HCT116 (cell line): Measurements from ENCODE around the gene DARS1. TPM values are rescaled to one million over a fixed set of nuclear protein-coding genes. Genes with fewer than 3 reads are reported as not detected.

Experiments
- ATAC-seq: fragments of 200-7000 bp; cut with Tn5 transposase; 2 replicates; pipeline ENCODE4 v1.9.1; 2020; ENCODE audit warnings: mild to moderate bottlenecking, moderate library complexity
- BruUV-seq: library from RNA; stranded (reverse); fragments of 400-500 nt; replicated peaks from 2 replicates; lab custom pipeline; 2021; lab: Mats Ljungman, UMichigan
- CTCF ChIA-PET: fragments of 300-600 bp; sonication (Branson Sonifier 250); formaldehyde crosslinking; loops from one replicate; lab custom pipeline; 2021; ENCODE audit warnings: antibody characterized with exemption; lab: Charles Lee
- POLR2A ChIA-PET: fragments of 300-600, 350-600 bp; sonication (Branson Sonifier 250); formaldehyde crosslinking; loops from one replicate; lab custom pipeline; 2021; ENCODE audit warnings: antibody characterized with exemption; lab: Charles Lee
- RAD21 ChIA-PET, 2 experiments: fragments of 300-600 bp; sonication (Branson Sonifier 250); formaldehyde crosslinking; loops; one replicate each; lab custom pipeline; 2023; ENCODE audit warnings: low total read pairs in 2 of 2; ENCODE audit not compliant: uncharacterized antibody in 2 of 2, unreplicated experiment in 2 of 2, low non-redundant PET in 1 of 2; lab: Charles Lee
- DNase-seq: peaks from one replicate; pipeline ENCODE4 v3.0.0-alpha.2; 2010; ENCODE audit warnings: low read depth, low spot score
- H2AFZ ChIP-seq: fragments of 200-600 bp; shearing (Covaris generic), sonication (generic); 2 replicates; pipeline ENCODE4 v1.6.1; 2017; ENCODE audit warnings: low read depth, mixed run types, mixed read lengths, antibody characterized with exemption, low read length; ENCODE audit not compliant: poor library complexity, severe bottlenecking
- H3K27ac ChIP-seq: 2 replicates; pipeline ENCODE4 v1.5.1; 2012; ENCODE audit warnings: low read depth, low read length
- H3K27me3 ChIP-seq: fragments of 200-600 bp; sonication (generic); 2 replicates; pipeline ENCODE4 v1.6.1; 2016; ENCODE audit warnings: mixed run types, low read length, mixed read lengths; ENCODE audit not compliant: insufficient read depth
- H3K36me3 ChIP-seq, 2 experiments: fragments of 200-500 bp in 1 of 2; fragments of 200-600 bp in 1 of 2; sonication (Bioruptor generic) in 1 of 2; sonication (generic) in 1 of 2; 2 replicates each; pipeline versions ENCODE4 v1.5.1 to v1.6.1; 2014 to 2016; ENCODE audit warnings: low read length in 2 of 2, inconsistent platforms in 1 of 2, mixed read lengths in 1 of 2, mixed run types in 1 of 2; ENCODE audit not compliant: insufficient read depth in 2 of 2, control insufficient read depth in 1 of 2
- H3K4me1 ChIP-seq, 2 experiments: fragments of 200-600 bp in 1 of 2; sonication (generic) in 1 of 2; 2 replicates each; pipeline versions ENCODE4 v1.5.1 to v1.6.1; 2012 to 2017; ENCODE audit warnings: low read length in 2 of 2, inconsistent platforms in 1 of 2, mild to moderate bottlenecking in 1 of 2, mixed read lengths in 1 of 2, mixed run types in 1 of 2, moderate library complexity in 1 of 2; ENCODE audit not compliant: insufficient read depth in 2 of 2, control insufficient read depth in 1 of 2
- H3K4me2 ChIP-seq: fragments of 200-600 bp; sonication (generic); 2 replicates; pipeline ENCODE4 v1.6.1; 2017; ENCODE audit warnings: mixed run types, low read length, mixed read lengths
- H3K4me3 ChIP-seq, 2 experiments: fragments of 200-600 bp in 1 of 2; sonication (generic) in 1 of 2; replicated peaks in 1 of 2; 2 replicates each; pipeline ENCODE4 v1.5.1; 2011 to 2016; ENCODE audit warnings: low read length in 2 of 2, control low read depth in 1 of 2, low read depth in 1 of 2, mild to moderate bottlenecking in 1 of 2, mixed read lengths in 1 of 2, mixed run types in 1 of 2
- H3K79me2 ChIP-seq: fragments of 200-600 bp; sonication (generic); 2 replicates; pipeline ENCODE4 v1.6.1; 2017; ENCODE audit warnings: mild to moderate bottlenecking, mixed run types, low read length, moderate library complexity, mixed read lengths; ENCODE audit not compliant: insufficient read depth
- H3K9ac ChIP-seq: fragments of 200-600 bp; sonication (generic); 2 replicates; pipeline ENCODE4 v1.6.1; 2016; ENCODE audit warnings: low read length, mixed read lengths
- H3K9me2 ChIP-seq: fragments of 200-600 bp; sonication (generic), shearing (Covaris generic); 2 replicates; pipeline ENCODE4 v1.6.1; 2017; ENCODE audit warnings: mixed run types, mild to moderate bottlenecking, moderate library complexity; ENCODE audit not compliant: insufficient read depth
- H3K9me3 ChIP-seq, 2 experiments: fragments of 200-500 bp in 1 of 2; fragments of 200-600 bp in 1 of 2; sonication (Bioruptor generic) in 1 of 2; sonication (generic) in 1 of 2; 2 replicates each; pipeline ENCODE4 v1.6.1; 2014 to 2017; ENCODE audit warnings: low read length in 2 of 2, mixed read lengths in 2 of 2, inconsistent platforms in 1 of 2, low read depth in 1 of 2, mild to moderate bottlenecking in 1 of 2, mixed run types in 1 of 2, moderate library complexity in 1 of 2; ENCODE audit not compliant: control insufficient read depth in 1 of 2, insufficient read depth in 1 of 2
- H4K20me1 ChIP-seq: fragments of 200-600 bp; sonication (generic), shearing (Covaris generic); 2 replicates; pipeline ENCODE4 v1.6.1; 2017; ENCODE audit warnings: mixed run types, mild to moderate bottlenecking, moderate library complexity; ENCODE audit not compliant: insufficient read depth
- CBX3 ChIP-seq: IDR thresholded peaks from 2 replicates; pipeline ENCODE4 v1.6.1; 2012; ENCODE audit warnings: low read depth
- CEBPB ChIP-seq: IDR thresholded peaks from 2 replicates; pipeline ENCODE4 v1.6.1; 2012; ENCODE audit warnings: low read depth
- EZH2phosphoT487 ChIP-seq: fragments of 200-600 bp; IDR thresholded peaks from 2 replicates; pipeline ENCODE4 v1.6.1; 2018; ENCODE audit warnings: antibody characterized with exemption, borderline replicate concordance
- FOSL1 ChIP-seq: IDR thresholded peaks from 2 replicates; pipeline ENCODE4 v1.6.1; 2012; ENCODE audit warnings: low read depth
- POLR2A ChIP-seq: IDR thresholded peaks from 2 replicates; pipeline ENCODE4 v1.7.0; 2011; ENCODE audit warnings: borderline replicate concordance; ENCODE audit not compliant: insufficient read depth, insufficient read length; ENCODE audit errors: extremely low read depth
- RAD21 ChIP-seq: IDR thresholded peaks from 2 replicates; pipeline ENCODE4 v1.6.1; 2012; ENCODE audit warnings: low read depth, mild to moderate bottlenecking
- SIN3A ChIP-seq: IDR thresholded peaks from 2 replicates; pipeline ENCODE4 v1.6.1; 2012; ENCODE audit warnings: low read depth
- YY1 ChIP-seq: IDR thresholded peaks from 2 replicates; pipeline ENCODE4 v1.6.1; 2011; ENCODE audit warnings: low read length, low read depth, moderate library complexity, mild to moderate bottlenecking; ENCODE audit not compliant: insufficient replicate concordance; ENCODE audit errors: extremely low read depth
- ZFX ChIP-seq: fragments of 450-650 bp; IDR thresholded peaks from 2 replicates; pipeline ENCODE4 v1.6.1; 2017
- intact Hi-C: fragments of 100-400 bp; cut with micrococcal nuclease; formaldehyde crosslinking; loops from 2 replicates; pipeline ENCODE4 v1.10.0; 2022
- total RNA-seq: library from RNA; stranded (reverse); gene quantifications from one replicate; pipeline ENCODE4 v1.2.1, GENCODE V29; 2021; ENCODE audit not compliant: unreplicated experiment
- TF ChIP-seq, protein P1 (sequence below), 3 experiments: fragments of 200-600 bp in 1 of 3; sonication (generic) in 1 of 3; IDR thresholded peaks in 2 of 3; conservative IDR thresholded peaks in 1 of 3; 2 replicates each; pipeline ENCODE4 v1.5.1; 2012 to 2017; ENCODE audit warnings: low read depth in 2 of 3, low read length in 2 of 3, antibody characterized with exemption in 1 of 3, borderline replicate concordance in 1 of 3, control low read depth in 1 of 3, mild to moderate bottlenecking in 1 of 3, mixed read lengths in 1 of 3, mixed run types in 1 of 3, moderate library complexity in 1 of 3; ENCODE audit not compliant: insufficient read depth in 1 of 3
- TF ChIP-seq, protein P2 (sequence below): IDR thresholded peaks from 2 replicates; pipeline ENCODE4 v1.6.1; 2012
- TF ChIP-seq, protein P3 (sequence below): IDR thresholded peaks from 2 replicates; pipeline ENCODE4 v1.6.1; 2011; ENCODE audit warnings: mild to moderate bottlenecking, low read length, moderate library complexity; ENCODE audit not compliant: insufficient replicate concordance; ENCODE audit errors: extremely low read depth

Gene DARS1
- total RNA-seq, 1 experiment from 2014 or later = 94.8 TPM

DNA sequence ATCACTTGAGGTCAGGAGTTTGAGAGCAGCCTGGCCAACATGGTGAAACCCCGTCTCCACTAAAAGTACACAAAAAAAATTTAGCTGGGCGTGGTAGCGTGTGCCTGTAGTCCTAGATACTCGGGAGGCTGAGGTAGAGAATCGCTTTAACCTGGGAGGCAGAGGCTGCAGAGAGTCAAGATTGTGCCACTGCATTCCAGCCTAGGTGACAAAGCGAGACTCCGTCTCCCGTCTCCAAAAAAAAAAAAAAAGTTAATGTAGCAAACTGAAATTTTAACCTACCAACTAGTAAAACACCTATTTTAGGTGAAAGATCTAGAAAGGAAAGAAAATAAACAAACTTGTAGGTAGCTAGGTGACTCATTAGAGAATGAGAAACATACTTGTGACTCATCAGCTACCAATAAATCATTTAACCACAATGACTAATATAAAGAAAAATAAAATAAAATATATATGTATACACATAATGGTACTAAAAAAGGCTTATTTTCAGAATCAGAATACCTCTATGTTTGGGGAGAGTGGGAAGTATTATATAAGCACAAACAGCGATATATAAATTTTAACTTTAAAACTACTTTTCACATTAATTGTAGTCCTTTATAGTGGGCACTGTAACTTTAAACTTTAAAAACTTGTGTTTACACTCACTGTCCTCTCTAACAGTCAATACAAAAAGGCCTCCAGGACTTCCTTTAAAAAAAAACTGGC, 36.6 kb downstream of the DARS1 start (continued):
- TF ChIP-seq, protein P1, sequence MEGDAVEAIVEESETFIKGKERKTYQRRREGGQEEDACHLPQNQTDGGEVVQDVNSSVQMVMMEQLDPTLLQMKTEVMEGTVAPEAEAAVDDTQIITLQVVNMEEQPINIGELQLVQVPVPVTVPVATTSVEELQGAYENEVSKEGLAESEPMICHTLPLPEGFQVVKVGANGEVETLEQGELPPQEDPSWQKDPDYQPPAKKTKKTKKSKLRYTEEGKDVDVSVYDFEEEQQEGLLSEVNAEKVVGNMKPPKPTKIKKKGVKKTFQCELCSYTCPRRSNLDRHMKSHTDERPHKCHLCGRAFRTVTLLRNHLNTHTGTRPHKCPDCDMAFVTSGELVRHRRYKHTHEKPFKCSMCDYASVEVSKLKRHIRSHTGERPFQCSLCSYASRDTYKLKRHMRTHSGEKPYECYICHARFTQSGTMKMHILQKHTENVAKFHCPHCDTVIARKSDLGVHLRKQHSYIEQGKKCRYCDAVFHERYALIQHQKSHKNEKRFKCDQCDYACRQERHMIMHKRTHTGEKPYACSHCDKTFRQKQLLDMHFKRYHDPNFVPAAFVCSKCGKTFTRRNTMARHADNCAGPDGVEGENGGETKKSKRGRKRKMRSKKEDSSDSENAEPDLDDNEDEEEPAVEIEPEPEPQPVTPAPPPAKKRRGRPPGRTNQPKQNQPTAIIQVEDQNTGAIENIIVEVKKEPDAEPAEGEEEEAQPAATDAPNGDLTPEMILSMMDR (IDR thresholded peaks at IDR 0.05 in 2 of 3, conservative IDR thresholded peaks at IDR 0.05 in 1 of 3; ENCODE audit: borderline replicate concordance in 1 of 3, insufficient read depth in 1 of 3, low read depth in 2 of 3, low read length in 2 of 3) = no peak
- peak; percentile 73 for TF ChIP-seq CEBPB
- no peak for TF ChIP-seq RAD21
- no peak for TF ChIP-seq YY1
- no peak for TF ChIP-seq EZH2phosphoT487
- TF ChIP-seq SIN3A = peak; percentile 52; the same call in 1 of the 2 replicates
- TF ChIP-seq, protein P2, sequence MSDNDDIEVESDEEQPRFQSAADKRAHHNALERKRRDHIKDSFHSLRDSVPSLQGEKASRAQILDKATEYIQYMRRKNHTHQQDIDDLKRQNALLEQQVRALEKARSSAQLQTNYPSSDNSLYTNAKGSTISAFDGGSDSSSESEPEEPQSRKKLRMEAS = peak; percentile 53
- TF ChIP-seq FOSL1 = peak; percentile 99

DNA sequence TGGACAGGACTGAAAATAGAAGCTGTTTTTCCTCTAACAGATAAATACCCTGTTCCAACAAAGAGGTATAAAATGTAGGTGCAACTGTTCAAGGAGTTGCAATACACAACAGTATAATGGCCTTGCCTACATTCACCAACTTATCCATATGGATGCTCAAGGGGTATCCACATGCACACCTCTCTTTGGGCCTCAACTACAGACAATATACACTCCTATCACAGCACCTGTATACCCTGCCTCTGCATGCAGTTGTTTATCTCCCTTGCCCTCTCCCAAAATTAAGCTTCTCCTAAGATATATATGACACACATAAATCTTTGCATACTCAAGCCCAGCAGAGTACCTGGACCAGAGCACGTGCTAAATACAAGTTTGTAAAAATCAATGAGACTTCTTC, 37.3 kb downstream of the DARS1 start:
- no TSS peak for BruUV-seq
- TF ChIP-seq CBX3 = no peak; the same call in 1 of the 2 replicates
- TF ChIP-seq, protein P3, sequence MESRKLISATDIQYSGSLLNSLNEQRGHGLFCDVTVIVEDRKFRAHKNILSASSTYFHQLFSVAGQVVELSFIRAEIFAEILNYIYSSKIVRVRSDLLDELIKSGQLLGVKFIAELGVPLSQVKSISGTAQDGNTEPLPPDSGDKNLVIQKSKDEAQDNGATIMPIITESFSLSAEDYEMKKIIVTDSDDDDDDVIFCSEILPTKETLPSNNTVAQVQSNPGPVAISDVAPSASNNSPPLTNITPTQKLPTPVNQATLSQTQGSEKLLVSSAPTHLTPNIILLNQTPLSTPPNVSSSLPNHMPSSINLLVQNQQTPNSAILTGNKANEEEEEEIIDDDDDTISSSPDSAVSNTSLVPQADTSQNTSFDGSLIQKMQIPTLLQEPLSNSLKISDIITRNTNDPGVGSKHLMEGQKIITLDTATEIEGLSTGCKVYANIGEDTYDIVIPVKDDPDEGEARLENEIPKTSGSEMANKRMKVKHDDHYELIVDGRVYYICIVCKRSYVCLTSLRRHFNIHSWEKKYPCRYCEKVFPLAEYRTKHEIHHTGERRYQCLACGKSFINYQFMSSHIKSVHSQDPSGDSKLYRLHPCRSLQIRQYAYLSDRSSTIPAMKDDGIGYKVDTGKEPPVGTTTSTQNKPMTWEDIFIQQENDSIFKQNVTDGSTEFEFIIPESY = no peak
- TF ChIP-seq, protein P1 (IDR thresholded peaks at IDR 0.05 in 2 of 3, conservative IDR thresholded peaks at IDR 0.05 in 1 of 3; ENCODE audit: borderline replicate concordance in 1 of 3, insufficient read depth in 1 of 3, low read depth in 2 of 3, low read length in 2 of 3) = no peak
- TF ChIP-seq POLR2A = no peak
- TF ChIP-seq ZFX = no peak
- TF ChIP-seq, protein P2 = no peak

More for the DNA sequence above, 37.3 kb downstream of the DARS1 start:
- H3K79me2 ChIP-seq = peaks cover 82% of the 10 kb centered on the region
- H3K4me2 ChIP-seq = peak overlapping the region; percentile 80
- ChIA-PET CTCF (no interaction called here), POLR2A (interaction anchor here (1.4 kb wide), 1 partner anchor 16 kb away, joined by 4 read pairs; no protein-coding TSS in a partner anchor), RAD21 (no interaction called here)
- peak; percentile 59 for ATAC-seq
- H3K9me3 ChIP-seq = no peaks in the 10 kb centered on the region
- DNase-seq = no peak
- no peaks in the 10 kb centered on the region for H3K27me3 ChIP-seq
- no peaks in the 10 kb centered on the region for H3K9me2 ChIP-seq
- peak overlapping the region; percentile 97 for H3K27ac ChIP-seq
- peaks cover 4% of the 10 kb centered on the region; the same call in 1 of the 2 replicates for H4K20me1 ChIP-seq
- H3K4me3 ChIP-seq = peak overlapping the region in 1 of 2 experiments; percentile 49; a peak in 2 of 4 replicates
- peaks cover 49 to 51% of the 10 kb centered on the region in 2 experiments for H3K4me1 ChIP-seq
- peak overlapping the region; percentile 60 for H3K9ac ChIP-seq
- intact Hi-C loops = no loop called here
- H2AFZ ChIP-seq = no peak overlapping the region
- H3K36me3 ChIP-seq = peaks cover 0 to 3% of the 10 kb centered on the region in 2 experiments; a peak in 1 of 4 replicates
